ENCODE data around the gene SERPINA9.
"Not testable (repeated sequence)": the region's sequence is repeated elsewhere in the genome, so short reads cannot be mapped to it uniquely, and the experiment has no call there.

The SERPINA9 gene

GRCh38 chr14:94476023-94476422 is at the start of gene SERPINA9:
Gene SERPINA9 (minus strand): TSS chr14:94476197. CDS start chr14:94469840, 6,357 bp downstream.
- no peak for ATAC-seq (replicated peaks; ENCODE audit: extremely low read depth, poor library complexity, severe bottlenecking)
- peaks cover 14% of the 10 kb centered on the region for H3K27me3 Mint-ChIP-seq
- no peak within 1 kb of the TSS for H3K4me3 Mint-ChIP-seq
- peaks cover 6% of the 10 kb centered on the region for H3K9me3 Mint-ChIP-seq
- DNase-seq (ENCODE audit: low spot score in 2 of 2), result no peak
- H3K36me3 Mint-ChIP-seq (ENCODE audit: insufficient read depth), result peaks cover 2% of the 10 kb centered on the region
- no peak within 1 kb of the TSS for H3K27ac Mint-ChIP-seq (ENCODE audit: low read depth)
- no peaks in the 10 kb centered on the region for H3K4me1 Mint-ChIP-seq

GRCh38 chr14:94524093-94524492 is 48.1 kb upstream of the SERPINA9 start:
- no peak for ATAC-seq (replicated peaks; ENCODE audit: extremely low read depth, poor library complexity, severe bottlenecking)
- H3K27ac Mint-ChIP-seq (ENCODE audit: low read depth), result no peak overlapping the region
- H3K4me1 Mint-ChIP-seq, result no peaks in the 10 kb centered on the region
- H3K36me3 Mint-ChIP-seq (ENCODE audit: insufficient read depth), result peaks cover under 1% of the 10 kb centered on the region
- DNase-seq (ENCODE audit: low spot score in 2 of 2), result no peak
- peaks cover 59% of the 10 kb centered on the region for H3K27me3 Mint-ChIP-seq
- no peak overlapping the region for H3K4me3 Mint-ChIP-seq
- H3K9me3 Mint-ChIP-seq, result peaks cover 8% of the 10 kb centered on the region

GRCh38 chr14:94523265-94523664 is 47.3 kb upstream of the SERPINA9 start:
- Mint-ChIP-seq H3K27me3 (peaks cover 57% of the 10 kb centered on the region), H3K27ac (ENCODE audit: low read depth) (no peak overlapping the region), H3K36me3 (ENCODE audit: insufficient read depth) (no peaks in the 10 kb centered on the region), H3K4me3 (no peak overlapping the region), H3K9me3 (peaks cover 13% of the 10 kb centered on the region), H3K4me1 (no peaks in the 10 kb centered on the region)
- DNase-seq (ENCODE audit: low spot score in 2 of 2) (no peak), ATAC-seq (replicated peaks; ENCODE audit: extremely low read depth, poor library complexity, severe bottlenecking) (no peak)

- no peaks in the 10 kb centered on the region for H3K36me3 Mint-ChIP-seq (ENCODE audit: insufficient read depth)
- DNase-seq (ENCODE audit: low spot score in 2 of 2) (no peak), ATAC-seq (replicated peaks; ENCODE audit: extremely low read depth, poor library complexity, severe bottlenecking) (no peak)
- no peak overlapping the region for H3K4me3 Mint-ChIP-seq
- H3K27ac Mint-ChIP-seq (ENCODE audit: low read depth), result no peak overlapping the region
- H3K27me3 Mint-ChIP-seq, result peaks cover 50% of the 10 kb centered on the region
- H3K9me3 Mint-ChIP-seq, result peaks cover 13% of the 10 kb centered on the region
- H3K4me1 Mint-ChIP-seq, result no peaks in the 10 kb centered on the region
Observed at GRCh38 chr14:94522115-94522724, 46.2 kb upstream of the SERPINA9 start.

GRCh38 chr14:94521375-94522114 is 45.5 kb upstream of the SERPINA9 start:
- DNase-seq (ENCODE audit: low spot score in 2 of 2), result no peak
- Mint-ChIP-seq H3K9me3 (peaks cover 13% of the 10 kb centered on the region), H3K27me3 (peaks cover 43% of the 10 kb centered on the region), H3K27ac (ENCODE audit: low read depth) (no peak overlapping the region), H3K4me1 (no peaks in the 10 kb centered on the region), H3K4me3 (no peak overlapping the region), H3K36me3 (ENCODE audit: insufficient read depth) (no peaks in the 10 kb centered on the region)
- no peak for ATAC-seq (replicated peaks; ENCODE audit: extremely low read depth, poor library complexity, severe bottlenecking)

- peaks cover 25% of the 10 kb centered on the region for H3K27me3 Mint-ChIP-seq
- ATAC-seq (replicated peaks; ENCODE audit: extremely low read depth, poor library complexity, severe bottlenecking) (no peak), DNase-seq (ENCODE audit: low spot score in 2 of 2) (no peak)
- H3K4me1 Mint-ChIP-seq, result no peaks in the 10 kb centered on the region
- H3K4me3 Mint-ChIP-seq, result no peak overlapping the region
- no peak overlapping the region for H3K27ac Mint-ChIP-seq (ENCODE audit: low read depth)
- peaks cover 13% of the 10 kb centered on the region for H3K9me3 Mint-ChIP-seq
- no peaks in the 10 kb centered on the region for H3K36me3 Mint-ChIP-seq (ENCODE audit: insufficient read depth)
Observed at GRCh38 chr14:94517641-94518257, 41.8 kb upstream of the SERPINA9 start.

- DNase-seq (ENCODE audit: low spot score in 2 of 2), result no peak
- ATAC-seq (replicated peaks; ENCODE audit: extremely low read depth, poor library complexity, severe bottlenecking), result no peak
- H3K9me3 Mint-ChIP-seq, result peaks cover 13% of the 10 kb centered on the region
- H3K4me1 Mint-ChIP-seq, result no peaks in the 10 kb centered on the region
- no peaks in the 10 kb centered on the region for H3K36me3 Mint-ChIP-seq (ENCODE audit: insufficient read depth)
- H3K27ac Mint-ChIP-seq (ENCODE audit: low read depth), result no peak overlapping the region
- no peak overlapping the region for H3K4me3 Mint-ChIP-seq
- H3K27me3 Mint-ChIP-seq, result peaks cover 22% of the 10 kb centered on the region
Observed at GRCh38 chr14:94517248-94517640, 41.2 kb upstream of the SERPINA9 start.

- ATAC-seq (replicated peaks; ENCODE audit: extremely low read depth, poor library complexity, severe bottlenecking) (no peak), DNase-seq (ENCODE audit: low spot score in 2 of 2) (no peak)
- H3K27me3 Mint-ChIP-seq, result peaks cover 16% of the 10 kb centered on the region
- no peaks in the 10 kb centered on the region for H3K36me3 Mint-ChIP-seq (ENCODE audit: insufficient read depth)
- H3K9me3 Mint-ChIP-seq, result peaks cover 13% of the 10 kb centered on the region
- H3K4me3 Mint-ChIP-seq, result no peak overlapping the region
- H3K27ac Mint-ChIP-seq (ENCODE audit: low read depth), result no peak overlapping the region
- H3K4me1 Mint-ChIP-seq, result no peaks in the 10 kb centered on the region
Observed at GRCh38 chr14:94515856-94516255, 39.9 kb upstream of the SERPINA9 start.

- H3K36me3 Mint-ChIP-seq (ENCODE audit: insufficient read depth), result no peaks in the 10 kb centered on the region
- no peak overlapping the region for H3K27ac Mint-ChIP-seq (ENCODE audit: low read depth)
- no peaks in the 10 kb centered on the region for H3K4me1 Mint-ChIP-seq
- peaks cover 13% of the 10 kb centered on the region for H3K9me3 Mint-ChIP-seq
- DNase-seq (ENCODE audit: low spot score in 2 of 2) (no peak), ATAC-seq (replicated peaks; ENCODE audit: extremely low read depth, poor library complexity, severe bottlenecking) (no peak)
- H3K4me3 Mint-ChIP-seq, result no peak overlapping the region
- H3K27me3 Mint-ChIP-seq, result peaks cover 16% of the 10 kb centered on the region
Observed at GRCh38 chr14:94515426-94515825, 39.4 kb upstream of the SERPINA9 start.

- DNase-seq (ENCODE audit: low spot score in 2 of 2) (no peak), ATAC-seq (replicated peaks; ENCODE audit: extremely low read depth, poor library complexity, severe bottlenecking) (no peak)
- Mint-ChIP-seq H3K36me3 (ENCODE audit: insufficient read depth) (no peaks in the 10 kb centered on the region), H3K4me3 (no peak overlapping the region), H3K9me3 (peaks cover 7% of the 10 kb centered on the region), H3K4me1 (no peaks in the 10 kb centered on the region), H3K27me3 (peaks cover 16% of the 10 kb centered on the region), H3K27ac (ENCODE audit: low read depth) (no peak overlapping the region)
Observed at GRCh38 chr14:94514351-94514750, 38.4 kb upstream of the SERPINA9 start.

- H3K27ac Mint-ChIP-seq (ENCODE audit: low read depth); DNase-seq (ENCODE audit: low spot score in 2 of 2); H3K4me1 Mint-ChIP-seq; H3K36me3 Mint-ChIP-seq (ENCODE audit: insufficient read depth); H3K4me3 Mint-ChIP-seq; ATAC-seq (replicated peaks; ENCODE audit: extremely low read depth, poor library complexity, severe bottlenecking); H3K9me3 Mint-ChIP-seq: not testable (repeated sequence)
- H3K27me3 Mint-ChIP-seq, result peaks cover 21% of the 10 kb centered on the region
Observed at GRCh38 chr14:94510481-94510880, 34.5 kb upstream of the SERPINA9 start.

GRCh38 chr14:94509356-94509755 is 33.4 kb upstream of the SERPINA9 start, which contains the start of gene SERPINA12:
Gene SERPINA12 (minus strand): TSS chr14:94509469. CDS start chr14:94498397, 11,072 bp downstream.
- Mint-ChIP-seq H3K27ac (ENCODE audit: low read depth) (no peak within 1 kb of the TSS), H3K27me3 (peaks cover 20% of the 10 kb centered on the region), H3K9me3 (no peaks in the 10 kb centered on the region), H3K4me1 (no peaks in the 10 kb centered on the region), H3K36me3 (ENCODE audit: insufficient read depth) (no peaks in the 10 kb centered on the region), H3K4me3 (no peak within 1 kb of the TSS)
- ATAC-seq (replicated peaks; ENCODE audit: extremely low read depth, poor library complexity, severe bottlenecking) (no peak), DNase-seq (ENCODE audit: low spot score in 2 of 2) (no peak)

- H3K9me3 Mint-ChIP-seq, result no peaks in the 10 kb centered on the region
- ATAC-seq (replicated peaks; ENCODE audit: extremely low read depth, poor library complexity, severe bottlenecking) (no peak), DNase-seq (ENCODE audit: low spot score in 2 of 2) (no peak)
- no peaks in the 10 kb centered on the region for H3K36me3 Mint-ChIP-seq (ENCODE audit: insufficient read depth)
- no peak overlapping the region for H3K27ac Mint-ChIP-seq (ENCODE audit: low read depth)
- no peaks in the 10 kb centered on the region for H3K4me1 Mint-ChIP-seq
- peaks cover 30% of the 10 kb centered on the region for H3K27me3 Mint-ChIP-seq
- H3K4me3 Mint-ChIP-seq, result no peak overlapping the region
Observed at GRCh38 chr14:94505641-94506040, 29.6 kb upstream of the SERPINA9 start.
